ENCODE data around the gene APIP.

The APIP gene

GRCh38 chr11:34844463-34845112 lies 71.6 kb downstream of the APIP start:
- Histone ChIP-seq H3K4me3 (no peak overlapping the region), H4K20me1 (no peaks in the 10 kb centered on the region), H3K27me3 (no peaks in the 10 kb centered on the region), H3K4me1 (no peaks in the 10 kb centered on the region), H3K36me3 (no peaks in the 10 kb centered on the region), H3K9me3 (replicated peaks in 1 of 11) (peaks cover 0 to 7% (median 0%) of the 10 kb centered on the region in 11 experiments; a peak in 1 of 22 replicates), H3K27ac (no peak overlapping the region), H3K4me2 (no peak overlapping the region), H3K9ac (no peak overlapping the region)
- no peak for TF ChIP-seq Cebpa-rat (IDR thresholded peaks at IDR 0.05)

- H3K4me3 ChIP-seq: no peak overlapping the region
- no peaks in the 10 kb centered on the region for H3K27me3 ChIP-seq
- TF ChIP-seq Cebpa-rat (IDR thresholded peaks at IDR 0.05): no peak
- H3K4me2 ChIP-seq: no peak overlapping the region
- H3K9ac ChIP-seq: no peak overlapping the region
- H3K4me1 ChIP-seq: no peaks in the 10 kb centered on the region
- no peak overlapping the region for H3K27ac ChIP-seq
- 0 out of 22 replicates have a peak, but pooled peaks cover 0 to 2% (median 0%) of the 10 kb centered on the region in 11 experiments for H3K9me3 ChIP-seq (replicated peaks in 1 of 11)
- H4K20me1 ChIP-seq: no peaks in the 10 kb centered on the region
- no peaks in the 10 kb centered on the region for H3K36me3 ChIP-seq
Observed at GRCh38 chr11:34843271-34843670, 72.9 kb downstream of the APIP start.

- no peaks in the 10 kb centered on the region for H3K27me3 ChIP-seq
- H3K4me1 ChIP-seq: no peaks in the 10 kb centered on the region
- TF ChIP-seq Cebpa-rat (IDR thresholded peaks at IDR 0.05): no peak
- no peak overlapping the region for H3K4me2 ChIP-seq
- no peak overlapping the region for H3K27ac ChIP-seq
- no peak overlapping the region for H3K4me3 ChIP-seq
- H3K9me3 ChIP-seq (replicated peaks in 1 of 11): no peaks in the 10 kb centered on the region
- no peaks in the 10 kb centered on the region for H4K20me1 ChIP-seq
- H3K9ac ChIP-seq: no peak overlapping the region
- no peaks in the 10 kb centered on the region for H3K36me3 ChIP-seq
Observed at GRCh38 chr11:34840736-34841386, 75.3 kb downstream of the APIP start.

- H3K27me3 ChIP-seq: no peaks in the 10 kb centered on the region
- no peaks in the 10 kb centered on the region for H3K9me3 ChIP-seq (replicated peaks in 1 of 11)
- H3K9ac ChIP-seq: no peak overlapping the region
- no peaks in the 10 kb centered on the region for H4K20me1 ChIP-seq
- H3K4me3 ChIP-seq: no peak overlapping the region
- no peaks in the 10 kb centered on the region for H3K36me3 ChIP-seq
- H3K4me1 ChIP-seq: no peaks in the 10 kb centered on the region
- H3K4me2 ChIP-seq: no peak overlapping the region
- H3K27ac ChIP-seq: no peak overlapping the region
- no peak for TF ChIP-seq Cebpa-rat (IDR thresholded peaks at IDR 0.05)
Observed at GRCh38 chr11:34839969-34840368, 76.2 kb downstream of the APIP start.

GRCh38 chr11:34836958-34837856 lies 79.0 kb downstream of the APIP start:
- peaks cover 0 to 7% (median 0%) of the 10 kb centered on the region in 11 experiments; a peak in 4 of 22 replicates for H3K9me3 ChIP-seq (replicated peaks in 1 of 11)
- no peaks in the 10 kb centered on the region for H3K27me3 ChIP-seq
- no peak overlapping the region for H3K27ac ChIP-seq
- H3K4me2 ChIP-seq: no peak overlapping the region
- no peak overlapping the region for H3K9ac ChIP-seq
- no peaks in the 10 kb centered on the region for H4K20me1 ChIP-seq
- H3K36me3 ChIP-seq: no peaks in the 10 kb centered on the region
- no peaks in the 10 kb centered on the region for H3K4me1 ChIP-seq
- TF ChIP-seq Cebpa-rat (IDR thresholded peaks at IDR 0.05): no peak
- no peak overlapping the region for H3K4me3 ChIP-seq

GRCh38 chr11:34833602-34834001 lies 82.6 kb downstream of the APIP start:
- H3K27me3 ChIP-seq: no peaks in the 10 kb centered on the region
- no peak for TF ChIP-seq Cebpa-rat (IDR thresholded peaks at IDR 0.05)
- no peaks in the 10 kb centered on the region for H3K36me3 ChIP-seq
- H3K9me3 ChIP-seq (replicated peaks in 1 of 11): peaks cover 0 to 7% (median 0%) of the 10 kb centered on the region in 11 experiments; a peak in 4 of 22 replicates
- H3K4me3 ChIP-seq: no peak overlapping the region
- no peak overlapping the region for H3K4me2 ChIP-seq
- H3K27ac ChIP-seq: no peak overlapping the region
- no peak overlapping the region for H3K9ac ChIP-seq
- no peaks in the 10 kb centered on the region for H3K4me1 ChIP-seq
- H4K20me1 ChIP-seq: no peaks in the 10 kb centered on the region
